GM12874 (cell line): ENCODE results near the gene FAM78A.

Source experiments
- TF ChIP-seq, protein P1 (sequence below): IDR thresholded peaks from 2 replicates; pipeline ENCODE4 v1.5.1; 2011; ENCODE audit warnings: low read depth, mild to moderate bottlenecking, control low read depth, low read length, moderate library complexity; ENCODE audit not compliant: insufficient read depth

Gene FAM78A

DNA sequence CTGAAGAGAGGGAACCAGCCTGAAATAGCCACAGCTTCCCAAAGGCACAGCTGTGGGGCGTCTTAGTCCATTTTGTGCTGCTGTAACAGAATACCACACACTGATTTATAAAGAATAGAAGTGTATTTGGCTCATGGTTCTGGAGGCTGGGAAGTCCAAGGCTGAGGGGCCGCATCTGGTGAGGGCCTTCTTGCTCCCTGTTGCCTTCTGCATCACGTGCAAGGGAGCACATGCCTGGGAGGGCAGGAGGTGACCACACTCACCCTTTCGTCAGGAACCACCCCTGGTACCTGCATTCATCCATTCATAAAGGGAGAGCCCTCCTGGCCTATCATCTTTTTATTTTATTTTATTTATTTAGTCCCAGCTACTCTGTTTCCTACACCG is 23.6 kb upstream of the FAM78A start:
- TF ChIP-seq, protein P1, sequence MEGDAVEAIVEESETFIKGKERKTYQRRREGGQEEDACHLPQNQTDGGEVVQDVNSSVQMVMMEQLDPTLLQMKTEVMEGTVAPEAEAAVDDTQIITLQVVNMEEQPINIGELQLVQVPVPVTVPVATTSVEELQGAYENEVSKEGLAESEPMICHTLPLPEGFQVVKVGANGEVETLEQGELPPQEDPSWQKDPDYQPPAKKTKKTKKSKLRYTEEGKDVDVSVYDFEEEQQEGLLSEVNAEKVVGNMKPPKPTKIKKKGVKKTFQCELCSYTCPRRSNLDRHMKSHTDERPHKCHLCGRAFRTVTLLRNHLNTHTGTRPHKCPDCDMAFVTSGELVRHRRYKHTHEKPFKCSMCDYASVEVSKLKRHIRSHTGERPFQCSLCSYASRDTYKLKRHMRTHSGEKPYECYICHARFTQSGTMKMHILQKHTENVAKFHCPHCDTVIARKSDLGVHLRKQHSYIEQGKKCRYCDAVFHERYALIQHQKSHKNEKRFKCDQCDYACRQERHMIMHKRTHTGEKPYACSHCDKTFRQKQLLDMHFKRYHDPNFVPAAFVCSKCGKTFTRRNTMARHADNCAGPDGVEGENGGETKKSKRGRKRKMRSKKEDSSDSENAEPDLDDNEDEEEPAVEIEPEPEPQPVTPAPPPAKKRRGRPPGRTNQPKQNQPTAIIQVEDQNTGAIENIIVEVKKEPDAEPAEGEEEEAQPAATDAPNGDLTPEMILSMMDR: no peak

- TF ChIP-seq, protein P1: no peak
Measured at GRCh38 chr9:131299346-131299960, 23.1 kb upstream of the FAM78A start.

DNA sequence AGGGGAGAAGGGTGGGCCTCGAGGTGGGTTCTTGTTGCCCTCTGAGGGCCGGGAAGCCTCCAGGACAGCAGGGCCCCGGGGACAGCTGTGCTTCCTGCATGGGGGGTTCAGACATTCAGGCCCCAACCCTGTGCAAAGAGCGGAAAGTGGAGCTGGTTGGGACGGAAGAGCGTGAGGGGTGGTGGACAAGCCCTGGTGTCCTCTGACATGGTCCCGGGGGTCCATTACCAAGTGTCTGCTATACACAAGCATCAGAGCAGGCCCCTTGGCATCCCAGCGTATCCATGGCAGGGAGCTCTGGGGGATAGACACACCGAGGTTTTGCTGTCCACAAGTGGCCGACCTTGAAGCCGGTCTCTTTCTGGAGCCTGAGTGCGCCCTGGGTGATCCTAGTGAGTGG is 22.5 kb upstream of the FAM78A start:
- TF ChIP-seq, protein P1: no peak

DNA sequence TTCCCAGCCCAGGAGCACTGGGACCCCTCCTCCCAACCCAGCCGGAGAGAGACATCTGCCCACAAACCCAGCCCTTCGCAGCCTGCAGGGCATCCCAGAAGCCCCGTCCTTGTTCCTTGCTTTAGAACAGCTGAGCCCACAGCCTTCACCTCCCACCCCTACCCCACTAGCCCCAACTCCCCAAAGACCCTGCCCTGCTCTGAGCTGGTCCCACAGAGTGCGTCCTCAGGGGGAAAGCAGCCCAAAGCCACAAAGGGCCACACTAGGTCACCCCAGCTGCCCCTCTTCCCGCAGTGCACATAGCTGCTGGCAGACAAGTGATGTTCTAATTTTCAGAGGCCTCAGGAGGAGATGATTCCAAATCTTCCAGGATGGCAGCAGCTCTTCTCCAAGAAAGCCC is 22.0 kb upstream of the FAM78A start:
- TF ChIP-seq, protein P1: no peak

GRCh38 chr9:131297903-131298302 is 21.6 kb upstream of the FAM78A start:
- TF ChIP-seq, protein P1: no peak

DNA sequence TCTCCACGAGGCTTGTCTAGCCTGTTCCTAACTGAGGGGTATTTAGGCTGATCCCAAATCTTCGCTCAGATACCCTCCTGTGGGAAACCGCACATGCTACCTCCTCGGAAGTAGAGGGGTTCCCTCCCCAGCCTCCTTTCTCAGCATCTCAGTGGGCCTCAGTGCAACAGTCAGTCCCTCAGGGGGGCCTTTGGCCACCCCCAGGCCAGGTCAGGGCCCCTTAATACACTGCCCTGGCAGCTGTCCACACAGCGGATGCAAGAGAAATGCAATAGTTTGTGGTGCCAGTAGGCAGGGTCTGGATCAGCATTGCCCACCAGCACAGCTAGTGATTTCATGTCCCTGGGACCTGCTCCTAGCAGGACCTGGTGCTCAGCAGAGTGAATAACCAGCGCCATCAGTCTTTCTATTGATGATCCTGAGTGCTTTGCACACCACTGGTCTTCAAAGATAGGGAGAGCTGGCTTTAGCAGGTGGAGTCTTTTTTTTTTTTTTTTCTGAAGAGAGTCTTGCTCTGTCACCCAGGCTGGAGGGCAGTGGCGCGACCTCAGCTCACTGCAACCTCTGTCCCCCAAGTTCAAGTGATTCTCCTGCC is 20.7 kb upstream of the FAM78A start:
- TF ChIP-seq, protein P1: no peak

GRCh38 chr9:131296460-131296859 is 20.1 kb upstream of the FAM78A start:
- TF ChIP-seq, protein P1: no peak

DNA sequence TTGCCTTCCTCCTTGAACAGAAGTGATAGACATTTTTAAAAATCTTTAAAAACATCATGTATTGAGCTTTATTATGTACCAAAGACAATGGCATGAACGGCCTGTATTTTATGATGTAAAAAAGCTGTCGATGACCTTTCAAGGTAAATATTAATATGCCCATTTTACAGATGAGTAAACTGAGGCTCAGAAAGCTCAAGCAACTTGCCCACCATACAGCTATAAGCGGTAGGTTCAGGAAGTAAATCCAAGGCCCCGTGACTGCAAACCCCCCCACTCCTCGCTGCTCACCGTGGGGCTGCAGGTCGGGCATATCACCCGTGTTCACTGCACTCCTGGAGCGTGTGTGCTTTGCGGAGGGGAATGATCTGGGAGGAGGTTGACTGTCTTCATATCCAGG is 16.6 kb upstream of the FAM78A start:
- TF ChIP-seq, protein P1: no peak
